NCI-H2196 (cell line): ENCODE results near the gene LIPC.

Experiments
- DNase-seq: peaks from one replicate; lab custom pipeline; 2025; ENCODE audit not compliant: unreplicated experiment; lab: John Stamatoyannopoulos, UW

LIPC gene

DNA sequence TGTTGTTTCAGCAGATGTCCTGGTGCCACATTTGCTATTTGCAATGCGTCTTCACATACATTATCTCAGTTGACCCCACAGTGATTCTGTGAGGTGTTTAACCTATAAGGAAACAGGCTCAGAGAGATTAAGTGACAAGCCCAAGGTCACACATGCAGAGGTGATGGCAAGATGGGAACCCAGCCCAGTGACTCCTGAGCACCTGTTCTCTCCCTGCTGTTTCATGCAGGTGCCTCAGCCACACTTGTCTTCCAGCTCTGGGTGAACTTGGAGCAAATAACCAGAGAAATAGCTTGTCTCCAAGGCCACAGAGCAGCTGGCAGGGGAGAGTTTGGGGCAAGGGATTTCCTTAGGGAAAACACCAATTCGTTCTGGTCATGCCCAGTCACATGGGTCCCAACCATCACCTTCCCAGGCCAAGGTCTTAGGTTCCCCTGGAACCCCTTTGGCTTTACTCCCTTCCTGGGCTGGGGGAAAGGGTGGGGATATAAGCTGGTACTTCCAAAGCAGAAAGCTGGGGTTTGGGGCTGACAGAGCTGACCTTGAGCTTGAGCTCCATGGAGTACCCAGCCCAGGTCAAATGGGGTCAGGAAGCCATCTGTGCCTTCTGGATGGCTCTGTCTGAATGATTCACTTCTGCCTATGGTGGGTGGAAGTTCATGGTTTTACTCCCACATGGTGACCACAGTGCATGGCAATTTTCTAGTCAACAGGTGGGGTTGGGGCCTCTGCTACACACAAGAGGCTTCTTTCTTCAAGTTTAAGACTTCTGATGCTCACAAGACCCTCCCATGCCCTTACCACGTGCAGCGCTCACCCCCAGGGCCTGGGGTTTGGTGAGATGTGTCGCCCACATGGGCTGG is 22.4 kb downstream of the LIPC start:
- DNase-seq, result no peak

DNA sequence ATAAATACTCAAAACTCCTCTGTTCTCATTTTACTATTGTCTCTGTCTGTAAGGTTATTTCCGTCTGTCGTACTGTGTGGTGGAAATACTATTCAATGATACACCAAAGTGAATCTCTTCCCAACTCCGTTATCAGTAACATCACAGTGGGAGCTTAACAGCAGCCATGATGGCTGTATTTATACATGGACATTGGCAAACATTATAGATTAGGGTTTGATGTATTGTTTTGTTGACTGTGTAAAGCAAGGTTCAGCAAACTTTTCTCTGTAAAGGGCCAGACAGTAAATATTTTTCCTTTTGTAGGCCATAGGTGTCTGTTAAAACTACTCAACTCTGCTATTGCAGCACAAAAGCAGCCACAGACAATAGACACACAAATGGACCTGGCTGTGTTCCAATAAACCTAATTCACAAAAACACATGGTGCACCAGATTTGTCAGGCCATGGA is 23.2 kb downstream of the LIPC start:
- DNase-seq, result no peak

- DNase-seq, result no peak
These were observed 25.7 kb downstream of the LIPC start for GRCh38 chr15:58457466-58457965.

- no peak for DNase-seq
These were observed 26.3 kb downstream of the LIPC start for GRCh38 chr15:58458076-58458475.

- no peak for DNase-seq
These were observed 27.3 kb downstream of the LIPC start for GRCh38 chr15:58459045-58459444.

- no peak for DNase-seq
These were observed 27.8 kb downstream of the LIPC start for GRCh38 chr15:58459560-58459959.

DNA sequence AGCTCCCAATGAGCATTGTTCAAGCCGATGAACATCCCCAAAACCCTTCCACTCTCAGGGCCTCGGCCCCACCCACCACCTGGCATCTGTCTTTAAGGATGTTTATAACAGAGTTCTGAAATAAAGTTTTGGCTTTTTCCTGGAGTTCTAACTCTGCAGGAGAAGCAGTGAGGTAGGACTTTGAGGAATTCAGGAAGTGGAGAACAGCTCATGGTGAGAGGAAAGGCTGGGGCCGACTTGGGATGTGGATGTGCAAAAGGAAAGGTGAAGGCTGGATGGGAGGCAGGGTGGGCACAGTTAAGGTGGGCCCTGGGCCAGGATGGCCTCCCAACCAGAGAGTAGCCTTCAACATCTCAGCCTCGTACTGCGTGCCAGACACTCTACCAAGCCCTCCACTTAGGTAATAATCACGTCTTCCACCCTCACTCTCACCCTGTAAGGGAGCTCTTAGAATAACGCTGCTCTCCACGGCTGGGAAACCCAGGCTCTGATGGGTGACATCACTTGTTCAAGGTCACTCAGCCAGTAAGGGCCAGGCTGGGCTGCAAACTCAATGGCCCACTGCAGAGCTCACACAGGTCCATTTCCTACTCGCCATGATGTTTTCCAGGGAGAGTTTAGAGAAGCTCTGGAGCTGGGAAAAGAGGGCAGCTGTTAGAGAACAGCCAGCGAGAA is 28.5 kb downstream of the LIPC start:
- no peak for DNase-seq

DNA sequence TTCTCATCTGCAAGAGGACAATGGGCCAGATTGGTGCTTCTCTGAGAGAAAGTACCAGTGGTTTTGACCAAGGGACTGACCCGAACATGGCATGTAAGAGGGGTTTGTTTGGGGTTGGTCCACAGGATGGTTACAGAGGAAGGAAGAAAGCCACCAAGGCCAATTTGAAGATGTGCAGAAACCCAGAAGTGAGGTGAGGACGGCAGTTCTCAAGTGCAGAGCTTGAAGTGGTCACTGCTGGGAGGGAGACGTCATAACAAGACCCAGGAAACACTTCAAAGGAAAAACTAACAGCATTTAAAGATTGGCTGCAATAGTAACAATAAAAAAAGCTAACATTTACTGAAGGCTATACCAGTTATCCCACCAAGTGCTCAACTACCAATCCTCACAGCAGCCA is 29.1 kb downstream of the LIPC start:
- DNase-seq, result no peak

DNA sequence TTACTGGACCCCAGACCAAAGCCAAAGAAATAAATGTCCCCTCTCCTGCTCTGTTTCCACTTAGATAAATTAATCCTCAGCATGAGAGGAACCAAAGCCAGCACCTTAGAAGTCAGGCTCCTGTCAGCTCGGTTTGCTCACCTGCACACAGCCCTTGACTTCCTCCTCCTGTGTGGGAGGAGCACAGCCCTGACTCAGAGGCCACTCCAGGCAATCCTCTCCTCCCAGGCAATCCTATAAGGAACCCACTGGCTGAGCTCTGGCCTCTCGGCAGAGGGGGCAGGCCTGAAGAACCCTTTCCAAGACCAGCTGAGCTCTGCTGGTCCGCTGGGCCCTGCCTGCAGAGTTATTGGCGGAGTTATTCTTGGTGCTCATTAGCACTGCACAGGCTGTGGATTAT is 30.8 kb downstream of the LIPC start:
- DNase-seq, result peak; percentile 62

- DNase-seq, result peak; percentile 32
These were observed 31.3 kb downstream of the LIPC start for GRCh38 chr15:58462973-58463663.

DNA sequence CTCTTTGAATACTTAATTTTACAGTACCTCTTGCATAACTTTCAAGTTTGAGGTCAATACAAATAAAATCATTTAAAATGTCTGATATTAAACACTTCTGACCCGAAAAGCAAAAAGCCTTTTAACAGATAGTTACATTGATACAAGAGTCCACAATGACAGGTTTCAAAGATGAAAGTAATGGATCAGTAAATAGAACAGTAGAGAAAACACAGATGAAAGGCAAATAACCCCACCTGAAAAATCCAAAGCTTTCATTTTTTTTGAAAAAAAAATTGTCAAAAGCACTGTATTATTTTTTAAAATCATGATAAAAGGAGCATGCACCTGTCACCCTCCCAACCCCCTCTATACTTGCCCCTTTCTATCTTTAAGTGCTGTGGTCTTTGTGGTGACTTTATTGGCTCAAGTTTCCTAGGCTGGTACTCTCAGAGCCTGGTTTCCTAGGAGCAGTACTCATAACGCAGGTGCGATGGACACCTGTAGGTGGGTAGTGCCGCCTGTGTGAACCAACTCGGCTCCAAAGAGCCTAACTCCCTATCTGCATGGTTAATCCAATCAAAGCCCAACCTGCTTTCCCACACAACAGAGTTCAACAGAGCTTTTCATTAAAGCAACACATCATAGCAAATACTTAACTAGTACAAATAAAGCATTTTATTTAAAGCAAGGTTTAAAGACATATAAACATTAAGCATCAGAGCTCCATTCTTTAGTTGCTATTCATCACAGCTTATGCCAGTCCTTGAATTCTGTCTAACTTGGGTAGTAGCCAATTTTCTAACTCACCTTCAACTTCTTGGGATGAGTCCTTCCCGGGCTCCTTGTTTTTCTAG is 32.2 kb downstream of the LIPC start:
- peak; percentile 30 for DNase-seq

GRCh38 chr15:58465070-58465469 is 33.3 kb downstream of the LIPC start:
- no peak for DNase-seq

- DNase-seq, result no peak
These were observed 34.2 kb downstream of the LIPC start for GRCh38 chr15:58465866-58466517.

DNA sequence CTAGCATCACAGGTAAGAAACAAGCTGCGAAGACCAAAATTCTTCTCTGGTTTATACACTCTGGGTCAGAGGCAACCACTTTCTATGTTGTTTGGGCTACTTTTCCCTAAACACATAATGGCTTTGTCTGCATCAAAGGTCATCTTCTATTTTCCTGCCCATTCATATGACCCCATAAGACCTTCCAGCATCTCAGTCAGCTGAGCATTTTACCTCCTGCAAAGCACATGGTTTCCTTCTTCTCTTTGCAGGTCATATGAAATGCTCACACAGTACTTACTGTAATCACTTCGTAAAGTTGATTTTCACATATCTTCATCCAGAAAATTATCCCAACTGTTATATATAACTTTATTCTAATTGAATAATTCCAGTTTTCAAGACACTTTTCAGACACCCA is 34.8 kb downstream of the LIPC start:
- DNase-seq, result no peak

- DNase-seq, result no peak
These were observed 35.4 kb downstream of the LIPC start for GRCh38 chr15:58467121-58467721.

DNA sequence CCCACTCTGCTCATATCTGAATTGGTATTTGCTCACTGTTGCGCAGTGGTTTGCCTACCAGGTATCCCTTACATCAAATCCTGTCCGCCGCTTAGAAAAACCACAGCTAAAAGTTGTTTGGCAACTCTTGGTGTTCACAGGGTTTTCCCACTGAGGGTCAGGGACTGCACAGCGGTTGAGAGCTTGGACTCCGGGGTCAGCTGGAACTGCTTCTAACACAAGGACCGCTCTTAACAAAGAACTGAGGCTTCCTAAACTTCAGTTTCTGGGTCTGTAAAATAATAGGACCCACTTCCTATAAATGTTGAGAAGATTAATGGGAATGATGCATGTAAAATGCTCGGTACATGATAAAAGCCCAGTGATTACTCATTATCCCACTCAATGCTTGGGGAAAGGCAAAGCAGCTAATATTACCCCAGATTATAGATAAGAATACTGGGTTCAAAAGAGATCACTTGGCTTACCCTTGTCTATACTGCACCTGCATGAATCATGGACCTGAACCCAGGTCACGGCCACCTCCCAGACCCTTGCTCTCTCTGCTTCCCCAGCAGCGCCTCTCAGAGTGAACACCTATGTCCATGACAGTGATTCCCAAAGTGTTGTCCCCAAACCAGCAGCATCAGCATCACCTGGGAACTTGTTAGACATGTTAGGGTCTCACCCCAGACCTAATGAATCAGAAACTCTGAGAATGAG is 36.1 kb downstream of the LIPC start:
- DNase-seq, result no peak

- no peak for DNase-seq
These were observed 37.9 kb downstream of the LIPC start for GRCh38 chr15:58469432-58470353.

GRCh38 chr15:58471348-58471747 is 39.6 kb downstream of the LIPC start:
- DNase-seq, result no peak
